Activated T-cell treated with anti-CD3 and anti-CD28 coated beads, Interleukin-2, amount 50 U/mL, for 72 hours (primary cell): ENCODE results near the gene FAM181B. TPM values are rescaled to one million over a fixed set of nuclear protein-coding genes. Genes with fewer than 3 reads are reported as not detected.
"Not testable (repeated sequence)": the region's sequence is repeated elsewhere in the genome, so short reads cannot be mapped to it uniquely, and the experiment has no call there.

Source experiments
- ATAC-seq, 2 donors: fragments of 150-1000 bp; cut with Tn5 transposase; replicated peaks in 1 of 2; 2 replicates each; pipeline ENCODE4 v1.10.0; 2021; ENCODE audit warnings: moderate library complexity in 2 of 2, mild to moderate bottlenecking in 1 of 2
- DNase-seq, 2 donors: peaks; one replicate each; pipeline ENCODE4 v3.0.0; 2021 to 2022; ENCODE audit warnings: mixed read lengths in 1 of 2
- H3K27ac Mint-ChIP-seq: one replicate; pipeline ENCODE4 v1.8.0; 2022; ENCODE audit warnings: mild to moderate bottlenecking, moderate library complexity, mixed read lengths
- H3K27me3 Mint-ChIP-seq: one replicate; pipeline ENCODE4 v1.8.0; 2022; ENCODE audit warnings: low read depth, mixed read lengths
- H3K36me3 Mint-ChIP-seq, 2 donors: one replicate each; pipeline ENCODE4 v1.8.0; 2022; ENCODE audit warnings: mixed read lengths in 2 of 2, mild to moderate bottlenecking in 1 of 2; ENCODE audit not compliant: insufficient read depth in 2 of 2
- H3K4me1 Mint-ChIP-seq: one replicate; pipeline ENCODE4 v1.8.0; 2022; ENCODE audit warnings: low read depth, mixed read lengths
- H3K4me3 Mint-ChIP-seq, 2 donors: one replicate each; pipeline ENCODE4 v1.8.0; 2022; ENCODE audit warnings: mild to moderate bottlenecking in 2 of 2, mixed read lengths in 2 of 2, moderate library complexity in 2 of 2
- H3K9me3 Mint-ChIP-seq, 2 donors: one replicate each; pipeline ENCODE4 v1.8.0; 2022; ENCODE audit warnings: mixed read lengths in 2 of 2
- total RNA-seq, 2 donors: library from RNA; stranded (reverse); gene quantifications; one replicate each; pipeline ENCODE4 v1.2.3, GENCODE V29; 2022

Gene FAM181B
- total RNA-seq, 2 donors from 2014 or later, result not detected

DNA sequence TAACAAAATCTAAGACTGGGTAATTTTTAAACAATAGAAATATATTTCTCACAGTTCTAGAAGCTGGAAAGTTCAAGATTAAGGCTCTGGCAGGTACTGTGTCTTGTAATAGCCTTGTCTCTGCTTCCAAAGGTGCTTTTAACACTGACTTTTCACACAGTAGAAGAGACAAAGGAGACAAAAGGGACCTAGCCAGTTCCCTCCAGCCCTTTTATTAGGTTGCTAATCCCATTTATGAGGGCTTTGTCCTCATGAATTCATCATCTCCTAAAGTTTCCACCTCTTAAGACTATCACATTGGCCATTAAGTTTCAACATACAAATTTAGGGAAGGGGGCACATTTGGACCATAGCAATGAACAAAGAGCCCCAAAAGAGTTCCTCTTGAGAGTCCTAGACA, 40.7 kb downstream of the FAM181B start:
- ATAC-seq, result no peak
- H3K36me3 Mint-ChIP-seq, result no peaks in the 10 kb centered on the region
- DNase-seq, result no peak

DNA sequence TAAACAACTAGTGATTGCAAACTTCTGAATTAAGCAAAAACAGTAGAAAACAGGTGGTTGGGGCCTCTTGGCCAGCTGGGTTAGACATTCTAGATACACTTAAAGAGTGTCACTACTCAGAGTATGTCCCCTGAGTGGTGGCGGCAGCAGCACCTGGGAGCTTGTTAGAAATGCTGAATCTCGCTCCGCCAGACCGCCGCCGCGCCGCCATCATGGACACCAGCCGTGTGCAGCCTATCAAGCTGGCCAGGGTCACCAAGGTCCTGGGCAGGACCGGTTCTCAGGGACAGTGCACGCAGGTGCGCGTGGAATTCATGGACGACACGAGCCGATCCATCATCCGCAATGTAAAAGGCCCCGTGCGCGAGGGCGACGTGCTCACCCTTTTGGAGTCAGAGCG, 44.3 kb downstream of the FAM181B start:
- not testable (repeated sequence) for H3K27ac Mint-ChIP-seq, H3K9me3 Mint-ChIP-seq, H3K4me3 Mint-ChIP-seq, H3K4me1 Mint-ChIP-seq, DNase-seq, H3K27me3 Mint-ChIP-seq, H3K36me3 Mint-ChIP-seq, ATAC-seq

More for the DNA sequence above, 40.7 kb downstream of the FAM181B start:
- H3K27me3 Mint-ChIP-seq, result peaks cover 6% of the 10 kb centered on the region
- no peaks in the 10 kb centered on the region for H3K4me1 Mint-ChIP-seq
- H3K9me3 Mint-ChIP-seq, result no peaks in the 10 kb centered on the region
- no peak overlapping the region for H3K4me3 Mint-ChIP-seq
- H3K27ac Mint-ChIP-seq, result no peak overlapping the region

DNA sequence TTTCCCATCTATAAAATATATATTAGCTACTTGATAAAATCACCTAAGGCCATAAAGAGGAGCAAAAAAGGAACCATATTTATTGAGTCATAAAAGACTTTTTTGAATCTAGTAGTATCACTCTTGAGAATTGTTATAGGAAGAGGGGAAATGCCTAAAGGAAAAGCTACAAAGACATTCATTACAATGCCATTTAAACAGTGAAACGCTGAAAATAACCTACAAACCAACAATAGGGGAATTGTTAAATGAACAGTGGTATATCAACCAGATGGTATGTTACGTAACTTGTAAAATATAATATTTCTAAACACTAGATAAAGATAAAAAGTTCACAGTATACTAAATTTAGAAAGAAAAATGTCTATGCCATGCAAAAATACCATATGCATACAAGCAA, 47.5 kb downstream of the FAM181B start:
- peaks cover 0 to 1% of the 10 kb centered on the region in 2 donors for H3K9me3 Mint-ChIP-seq
- ATAC-seq, result no peak
- H3K4me3 Mint-ChIP-seq, result no peak overlapping the region
- no peak for DNase-seq
- no peaks in the 10 kb centered on the region for H3K4me1 Mint-ChIP-seq
- H3K36me3 Mint-ChIP-seq, result no peaks in the 10 kb centered on the region
- no peak overlapping the region for H3K27ac Mint-ChIP-seq
- peaks cover 11% of the 10 kb centered on the region for H3K27me3 Mint-ChIP-seq

GRCh38 chr11:82683029-82683428, 50.6 kb downstream of the FAM181B start:
- no peak overlapping the region for H3K4me3 Mint-ChIP-seq
- no peaks in the 10 kb centered on the region for H3K4me1 Mint-ChIP-seq
- ATAC-seq, result no peak

DNA sequence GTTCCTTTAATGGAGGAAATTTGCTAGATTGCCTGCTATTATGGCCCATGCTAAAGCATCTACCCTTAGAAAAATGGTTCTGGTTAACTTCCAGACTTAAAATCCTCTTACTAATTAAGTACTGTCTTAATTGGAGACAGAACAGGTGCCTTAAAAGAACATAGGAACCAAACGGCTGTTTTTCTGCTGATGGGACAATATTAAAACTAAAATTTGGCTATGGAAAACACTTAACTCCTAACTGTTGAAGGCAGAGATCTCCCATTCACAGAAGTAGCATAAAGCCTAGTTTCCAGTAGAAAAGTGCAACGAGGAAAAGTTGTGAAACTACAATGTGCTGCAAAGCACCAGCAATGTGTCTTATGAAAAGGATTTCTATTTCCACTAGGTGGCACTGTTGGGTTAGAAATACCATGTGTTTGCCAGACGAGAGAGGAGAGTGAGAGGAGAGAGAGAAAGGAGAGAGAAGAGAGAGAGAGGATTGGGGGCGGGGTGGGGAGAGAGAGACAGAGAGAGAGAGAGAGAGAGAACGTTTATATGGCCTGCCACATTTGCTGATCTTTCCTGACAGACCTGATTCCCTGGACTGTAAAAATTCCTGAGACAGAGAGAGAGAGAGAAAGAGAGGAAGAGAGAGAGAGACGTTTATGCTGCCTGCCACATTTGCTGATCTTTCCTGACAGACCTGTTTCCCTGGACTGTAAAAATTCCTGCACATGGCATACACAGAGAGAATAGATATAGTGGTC, 51.5 kb downstream of the FAM181B start:
- Mint-ChIP-seq H3K27me3 (peaks cover 11% of the 10 kb centered on the region), H3K27ac (no peak overlapping the region), H3K36me3 (peaks cover 0 to 1% of the 10 kb centered on the region in 2 donors), H3K4me3 (no peak overlapping the region), H3K4me1 (no peaks in the 10 kb centered on the region), H3K9me3 (peaks cover 0 to 1% of the 10 kb centered on the region in 2 donors)
- ATAC-seq (peak; percentile 40 to 50), DNase-seq (peak in 1 of 2 donors; percentile 4)

More at GRCh38 chr11:82683029-82683428, 50.6 kb downstream of the FAM181B start:
- Mint-ChIP-seq H3K9me3 (peaks cover 0 to 1% of the 10 kb centered on the region in 2 donors), H3K27ac (no peak overlapping the region), H3K36me3 (peaks cover 0 to 1% of the 10 kb centered on the region in 2 donors), H3K27me3 (peaks cover 11% of the 10 kb centered on the region)
- no peak for DNase-seq

GRCh38 chr11:82680252-82680651, 53.4 kb downstream of the FAM181B start:
- DNase-seq, result no peak
- H3K36me3 Mint-ChIP-seq, result peaks cover 0 to 1% of the 10 kb centered on the region in 2 donors
- no peak for ATAC-seq

More at GRCh38 chr11:82680252-82680651, 53.4 kb downstream of the FAM181B start:
- H3K27ac Mint-ChIP-seq, result no peak overlapping the region
- peaks cover 0 to 1% of the 10 kb centered on the region in 2 donors for H3K9me3 Mint-ChIP-seq
- H3K4me3 Mint-ChIP-seq, result no peak overlapping the region
- peaks cover 11% of the 10 kb centered on the region for H3K27me3 Mint-ChIP-seq
- H3K4me1 Mint-ChIP-seq, result no peaks in the 10 kb centered on the region

Other genes with a start within 250 kb of the FAM181B start
- 10 to 100 TPM; 35.3 to 35.9 TPM for gene PRCP, start 166.6 kb upstream of the FAM181B start, total RNA-seq
- gene DDIAS, start 167.9 kb upstream of the FAM181B start, total RNA-seq, result 10 to 100 TPM; 15.0 to 19.5 TPM